Hepatocyte (in vitro differentiated cells): ENCODE results near the gene ARL17B. TPM values are rescaled to one million over a fixed set of nuclear protein-coding genes. Genes with fewer than 3 reads are reported as not detected.
"Not testable (repeated sequence)": the region's sequence is repeated elsewhere in the genome, so short reads cannot be mapped to it uniquely, and the experiment has no call there.

Experiments used
- DNase-seq: peaks from one replicate; pipeline ENCODE4 v3.0.0-alpha.2; 2016; ENCODE audit warnings: low spot score
- H2AFZ ChIP-seq: fragments of 200-600 bp; sonication (generic); 2 replicates; pipeline ENCODE4 v1.6.0; 2016; ENCODE audit warnings: antibody characterized with exemption, mild to moderate bottlenecking
- H3K27ac ChIP-seq: fragments of 200-600 bp; sonication (generic); 2 replicates; pipeline ENCODE4 v1.5.1; 2016; ENCODE audit warnings: mild to moderate bottlenecking
- H3K27me3 ChIP-seq: fragments of 200-600 bp; sonication (generic); 2 replicates; pipeline ENCODE4 v1.6.1; 2016
- H3K36me3 ChIP-seq: fragments of 200-600 bp; sonication (generic); replicated peaks from 2 replicates; pipeline ENCODE4 v1.5.1; 2016; ENCODE audit warnings: low read depth; ENCODE audit not compliant: insufficient read depth
- H3K4me1 ChIP-seq: fragments of 200-600 bp; sonication (generic); 2 replicates; pipeline ENCODE4 v1.5.1; 2016; ENCODE audit warnings: mild to moderate bottlenecking, moderate library complexity; ENCODE audit not compliant: insufficient read depth
- H3K4me2 ChIP-seq: fragments of 200-600 bp; sonication (generic); 2 replicates; pipeline ENCODE4 v1.6.0; 2016
- H3K4me3 ChIP-seq: fragments of 200-600 bp; sonication (generic); 2 replicates; pipeline ENCODE4 v1.5.1; 2016; ENCODE audit warnings: mild to moderate bottlenecking
- H3K79me2 ChIP-seq: fragments of 200-600 bp; sonication (generic); 2 replicates; pipeline ENCODE4 v1.6.0; 2017; ENCODE audit warnings: mild to moderate bottlenecking
- H3K9me2 ChIP-seq: fragments of 200-600 bp; sonication (generic); replicated peaks from 2 replicates; pipeline ENCODE4 v1.6.0; 2017; ENCODE audit warnings: mild to moderate bottlenecking; ENCODE audit not compliant: insufficient read depth
- H3K9me3 ChIP-seq: fragments of 200-600 bp; sonication (generic); 2 replicates; pipeline ENCODE4 v1.5.1; 2016; ENCODE audit warnings: low read depth, mild to moderate bottlenecking
- H4K20me1 ChIP-seq: fragments of 200-600 bp; sonication (generic); 2 replicates; pipeline ENCODE4 v1.6.0; 2016; ENCODE audit warnings: mild to moderate bottlenecking; ENCODE audit not compliant: insufficient read depth, poor library complexity, severe bottlenecking
- EZH2 ChIP-seq: fragments of 200-600 bp; sonication (generic); IDR thresholded peaks from 2 replicates; pipeline ENCODE4 v1.6.1; 2016; ENCODE audit warnings: antibody characterized with exemption, mild to moderate bottlenecking, borderline replicate concordance
- EZH2phosphoT487 ChIP-seq: fragments of 200-600 bp; sonication (generic); IDR thresholded peaks from one replicate; pipeline ENCODE4 v1.6.1; 2018; ENCODE audit warnings: antibody characterized with exemption, mild to moderate bottlenecking, low read depth, moderate library complexity; ENCODE audit not compliant: unreplicated experiment, severe bottlenecking
- WGBS: methylation state at CpG from one replicate; pipeline ENCODE4 v1.1.6; 2016; ENCODE audit warnings: low lambda C conversion rate; ENCODE audit errors: missing lambda C conversion rate; 5-methylcytosine and 5-hydroxymethylcytosine counted together
- polyA plus RNA-seq: library from polyadenylated mRNA; unstranded; fragments of >200 nt; fragmentation: Nextera tagmentation; extraction: Ambion mirVana; gene quantifications from 2 replicates; pipeline ENCODE4 v1.2.1, GENCODE V29; 2016
- total RNA-seq: library from RNA; depleted of rRNA; stranded (reverse); fragments of >200 nt; gene quantifications from 2 replicates; pipeline ENCODE4 v1.2.3, GENCODE V29; 2014
- TF ChIP-seq, protein P1 (sequence below): fragments of 200-600 bp; sonication (generic); IDR thresholded peaks from 2 replicates; pipeline ENCODE4 v1.5.1; 2016; ENCODE audit warnings: antibody characterized with exemption, mild to moderate bottlenecking; ENCODE audit not compliant: poor library complexity

The ARL17B gene
- total and polyA plus RNA-seq, 2 experiments from 2014 or later = 9.0 to 11.4 TPM

DNA sequence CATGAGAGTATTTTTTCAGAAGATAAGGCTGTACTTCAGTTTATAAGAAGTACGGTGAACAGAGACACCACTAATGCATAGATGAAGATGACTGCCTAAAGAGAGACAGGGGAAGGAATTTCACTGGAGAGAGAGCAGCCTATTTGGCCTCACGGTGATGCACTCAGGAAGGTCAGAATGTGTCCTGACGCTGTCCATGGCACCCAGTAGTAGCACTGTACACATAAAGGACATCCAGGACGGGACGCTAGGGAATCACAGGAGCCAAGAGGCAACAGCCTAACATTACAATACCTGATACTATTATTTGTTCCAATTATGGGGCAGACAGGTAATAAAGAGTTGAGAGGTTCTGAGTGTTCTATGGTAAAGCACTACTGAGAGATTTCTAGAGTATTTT lies 91.5 kb downstream of the ARL17B start:
- H3K4me3 ChIP-seq = no peak overlapping the region
- H3K4me2 ChIP-seq = no peak overlapping the region
- TF ChIP-seq EZH2phosphoT487 (no peak), EZH2 (no peak)
- TF ChIP-seq, protein P1, sequence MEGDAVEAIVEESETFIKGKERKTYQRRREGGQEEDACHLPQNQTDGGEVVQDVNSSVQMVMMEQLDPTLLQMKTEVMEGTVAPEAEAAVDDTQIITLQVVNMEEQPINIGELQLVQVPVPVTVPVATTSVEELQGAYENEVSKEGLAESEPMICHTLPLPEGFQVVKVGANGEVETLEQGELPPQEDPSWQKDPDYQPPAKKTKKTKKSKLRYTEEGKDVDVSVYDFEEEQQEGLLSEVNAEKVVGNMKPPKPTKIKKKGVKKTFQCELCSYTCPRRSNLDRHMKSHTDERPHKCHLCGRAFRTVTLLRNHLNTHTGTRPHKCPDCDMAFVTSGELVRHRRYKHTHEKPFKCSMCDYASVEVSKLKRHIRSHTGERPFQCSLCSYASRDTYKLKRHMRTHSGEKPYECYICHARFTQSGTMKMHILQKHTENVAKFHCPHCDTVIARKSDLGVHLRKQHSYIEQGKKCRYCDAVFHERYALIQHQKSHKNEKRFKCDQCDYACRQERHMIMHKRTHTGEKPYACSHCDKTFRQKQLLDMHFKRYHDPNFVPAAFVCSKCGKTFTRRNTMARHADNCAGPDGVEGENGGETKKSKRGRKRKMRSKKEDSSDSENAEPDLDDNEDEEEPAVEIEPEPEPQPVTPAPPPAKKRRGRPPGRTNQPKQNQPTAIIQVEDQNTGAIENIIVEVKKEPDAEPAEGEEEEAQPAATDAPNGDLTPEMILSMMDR = no peak
- H3K36me3 ChIP-seq = no peaks in the 10 kb centered on the region
- H3K4me1 ChIP-seq = peaks cover 6% of the 10 kb centered on the region
- H3K9me2 ChIP-seq = no peaks in the 10 kb centered on the region
- no peak overlapping the region for H2AFZ ChIP-seq
- no peaks in the 10 kb centered on the region for H4K20me1 ChIP-seq
- no peaks in the 10 kb centered on the region for H3K79me2 ChIP-seq
- DNase-seq = no peak
- H3K27ac ChIP-seq = no peak overlapping the region
- peaks cover 10% of the 10 kb centered on the region for H3K27me3 ChIP-seq
- 49% methylated on average over 5 of the region's 5 CpGs for WGBS
- H3K9me3 ChIP-seq = no peaks in the 10 kb centered on the region

DNA sequence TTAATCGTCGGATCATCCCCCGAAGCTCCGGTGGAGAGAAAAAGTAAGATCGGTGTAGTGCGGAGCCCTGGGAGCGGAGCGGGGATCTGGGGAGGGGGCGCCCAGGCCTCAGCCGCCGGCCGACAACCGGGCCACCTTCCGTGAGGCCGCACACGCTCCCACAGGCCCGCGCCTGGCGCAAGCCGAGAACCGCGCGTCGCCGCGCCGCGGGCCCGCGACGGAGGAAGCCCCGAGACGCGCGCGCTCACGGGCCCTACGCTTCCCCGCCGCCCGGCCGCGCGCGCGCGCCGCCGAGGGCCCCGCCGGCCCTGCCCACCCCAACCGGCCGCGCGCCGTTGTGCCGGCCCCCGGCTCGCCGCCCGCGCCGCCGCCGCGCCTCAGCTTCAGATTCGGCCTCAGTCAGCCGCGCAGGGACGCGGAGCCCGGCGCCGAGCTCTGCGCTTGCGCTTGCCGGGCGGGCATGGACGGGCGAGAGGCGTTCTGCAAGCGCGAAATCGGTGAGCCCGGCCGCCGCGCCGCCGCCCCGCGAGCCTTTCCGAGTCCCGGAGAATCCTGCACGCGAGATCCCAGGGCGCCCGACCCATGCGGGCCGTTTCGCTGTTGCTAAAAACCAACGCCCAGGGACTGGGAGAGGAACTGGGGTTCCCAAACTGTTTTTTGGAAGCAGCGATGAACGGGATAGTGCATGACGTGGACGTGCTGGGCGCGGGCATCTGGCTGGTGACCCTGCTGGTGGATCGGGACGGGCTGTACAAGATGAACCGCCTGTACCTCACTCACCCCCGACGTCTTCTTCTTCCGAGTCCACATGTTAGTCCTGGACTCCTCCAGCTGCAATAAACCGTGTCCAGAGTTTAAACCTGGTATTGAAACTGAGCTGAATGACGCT lies 94.7 kb downstream of the ARL17B start:
- Histone ChIP-seq H3K4me1 (peaks cover 13% of the 10 kb centered on the region), H3K27ac (peak overlapping the region; percentile 83), H3K27me3 (peaks cover 10% of the 10 kb centered on the region), H3K9me3 (no peaks in the 10 kb centered on the region), H2AFZ (peak overlapping the region; percentile 98), H3K4me2 (peak overlapping the region; percentile 94), H3K4me3 (peak overlapping the region; percentile 59), H4K20me1 (no peaks in the 10 kb centered on the region), H3K36me3 (no peaks in the 10 kb centered on the region), H3K9me2 (no peaks in the 10 kb centered on the region), H3K79me2 (no peaks in the 10 kb centered on the region)
- peak; percentile 95 for DNase-seq
- under 1% methylated on average over 115 of the region's 116 CpGs for WGBS
- TF ChIP-seq EZH2 = peak; percentile 50
- TF ChIP-seq EZH2phosphoT487 = no peak

GRCh38 chr17:46266063-46266655 lies 95.4 kb downstream of the ARL17B start:
- peaks cover 13% of the 10 kb centered on the region for H3K4me1 ChIP-seq
- peak; percentile 38 for DNase-seq
- peaks cover 10% of the 10 kb centered on the region for H3K27me3 ChIP-seq
- H3K9me2 ChIP-seq, H3K79me2 ChIP-seq, H3K36me3 ChIP-seq, H3K9me3 ChIP-seq, H4K20me1 ChIP-seq: not testable (repeated sequence)
- WGBS = 9% methylated on average over 21 of the region's 21 CpGs
- H3K27ac ChIP-seq = peak overlapping the region; percentile 83
- peak overlapping the region; percentile 48 for H3K4me3 ChIP-seq
- H3K4me2 ChIP-seq = peak overlapping the region; percentile 94
- H2AFZ ChIP-seq = peak overlapping the region; percentile 97

GRCh38 chr17:46264456-46265198 lies 96.9 kb downstream of the ARL17B start:
- peak; percentile 72 for DNase-seq
- 31% methylated on average over 3 of the region's 3 CpGs for WGBS
- H3K27me3 ChIP-seq = peaks cover 10% of the 10 kb centered on the region
- H4K20me1 ChIP-seq = no peaks in the 10 kb centered on the region
- no peak overlapping the region for H3K4me3 ChIP-seq
- H3K27ac ChIP-seq = peak overlapping the region; percentile 38
- no peaks in the 10 kb centered on the region for H3K9me2 ChIP-seq
- H3K79me2 ChIP-seq = no peaks in the 10 kb centered on the region
- no peak overlapping the region for H2AFZ ChIP-seq
- H3K4me2 ChIP-seq = peak overlapping the region; percentile 12
- H3K36me3 ChIP-seq = no peaks in the 10 kb centered on the region
- no peaks in the 10 kb centered on the region for H3K9me3 ChIP-seq
- TF ChIP-seq EZH2phosphoT487 (no peak), EZH2 (no peak)
- TF ChIP-seq, protein P1 = no peak
- peaks cover 13% of the 10 kb centered on the region for H3K4me1 ChIP-seq
